LNCAP (cell line): ENCODE data around the gene ACOT6.

Experiments used
- TF ChIP-seq, protein P1 (sequence below): fragments of 450-650 bp; IDR thresholded peaks from 2 replicates; pipeline ENCODE4 v1.5.1; 2017; ENCODE audit warnings: mild to moderate bottlenecking

Gene ACOT6

DNA sequence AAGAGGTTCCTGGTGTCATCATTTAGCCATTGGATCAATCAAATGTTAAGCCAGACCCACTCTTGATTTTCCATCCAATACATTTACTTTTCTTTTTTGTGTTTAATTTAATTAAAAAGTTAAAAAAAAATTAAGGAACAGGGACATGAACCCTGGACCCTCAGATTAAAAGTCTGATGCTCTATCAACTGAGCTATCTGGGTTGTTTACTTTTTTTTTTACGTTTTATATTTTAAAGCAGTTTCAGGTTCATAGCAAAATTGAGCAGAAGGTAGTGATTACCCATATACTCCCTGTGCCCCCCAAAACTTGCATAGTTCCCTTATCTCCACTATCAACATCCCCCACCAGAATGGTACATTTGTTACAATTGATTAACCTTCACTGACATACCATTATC is 23.6 kb upstream of the ACOT6 start:
- TF ChIP-seq, protein P1, sequence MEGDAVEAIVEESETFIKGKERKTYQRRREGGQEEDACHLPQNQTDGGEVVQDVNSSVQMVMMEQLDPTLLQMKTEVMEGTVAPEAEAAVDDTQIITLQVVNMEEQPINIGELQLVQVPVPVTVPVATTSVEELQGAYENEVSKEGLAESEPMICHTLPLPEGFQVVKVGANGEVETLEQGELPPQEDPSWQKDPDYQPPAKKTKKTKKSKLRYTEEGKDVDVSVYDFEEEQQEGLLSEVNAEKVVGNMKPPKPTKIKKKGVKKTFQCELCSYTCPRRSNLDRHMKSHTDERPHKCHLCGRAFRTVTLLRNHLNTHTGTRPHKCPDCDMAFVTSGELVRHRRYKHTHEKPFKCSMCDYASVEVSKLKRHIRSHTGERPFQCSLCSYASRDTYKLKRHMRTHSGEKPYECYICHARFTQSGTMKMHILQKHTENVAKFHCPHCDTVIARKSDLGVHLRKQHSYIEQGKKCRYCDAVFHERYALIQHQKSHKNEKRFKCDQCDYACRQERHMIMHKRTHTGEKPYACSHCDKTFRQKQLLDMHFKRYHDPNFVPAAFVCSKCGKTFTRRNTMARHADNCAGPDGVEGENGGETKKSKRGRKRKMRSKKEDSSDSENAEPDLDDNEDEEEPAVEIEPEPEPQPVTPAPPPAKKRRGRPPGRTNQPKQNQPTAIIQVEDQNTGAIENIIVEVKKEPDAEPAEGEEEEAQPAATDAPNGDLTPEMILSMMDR = no peak

DNA sequence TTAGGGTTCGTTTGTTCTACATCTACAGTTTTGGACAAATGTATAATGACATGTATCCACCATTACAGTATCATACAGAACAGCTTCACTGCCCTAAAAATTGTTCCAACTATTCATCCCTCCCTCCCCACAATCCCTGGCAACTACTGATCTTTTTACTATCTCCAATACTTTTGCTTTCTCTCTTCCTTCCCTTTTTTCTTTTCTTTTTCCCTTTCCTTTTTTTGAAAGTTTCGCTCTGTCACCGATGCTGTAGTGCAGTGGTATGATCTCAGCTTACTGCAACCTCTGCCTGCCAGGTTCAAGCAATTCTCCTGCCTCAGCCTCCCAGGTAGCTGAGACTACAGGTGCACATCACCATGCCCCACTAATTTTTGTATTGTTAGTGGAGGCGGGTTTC is 23.2 kb upstream of the ACOT6 start:
- TF ChIP-seq, protein P1 = no peak

DNA sequence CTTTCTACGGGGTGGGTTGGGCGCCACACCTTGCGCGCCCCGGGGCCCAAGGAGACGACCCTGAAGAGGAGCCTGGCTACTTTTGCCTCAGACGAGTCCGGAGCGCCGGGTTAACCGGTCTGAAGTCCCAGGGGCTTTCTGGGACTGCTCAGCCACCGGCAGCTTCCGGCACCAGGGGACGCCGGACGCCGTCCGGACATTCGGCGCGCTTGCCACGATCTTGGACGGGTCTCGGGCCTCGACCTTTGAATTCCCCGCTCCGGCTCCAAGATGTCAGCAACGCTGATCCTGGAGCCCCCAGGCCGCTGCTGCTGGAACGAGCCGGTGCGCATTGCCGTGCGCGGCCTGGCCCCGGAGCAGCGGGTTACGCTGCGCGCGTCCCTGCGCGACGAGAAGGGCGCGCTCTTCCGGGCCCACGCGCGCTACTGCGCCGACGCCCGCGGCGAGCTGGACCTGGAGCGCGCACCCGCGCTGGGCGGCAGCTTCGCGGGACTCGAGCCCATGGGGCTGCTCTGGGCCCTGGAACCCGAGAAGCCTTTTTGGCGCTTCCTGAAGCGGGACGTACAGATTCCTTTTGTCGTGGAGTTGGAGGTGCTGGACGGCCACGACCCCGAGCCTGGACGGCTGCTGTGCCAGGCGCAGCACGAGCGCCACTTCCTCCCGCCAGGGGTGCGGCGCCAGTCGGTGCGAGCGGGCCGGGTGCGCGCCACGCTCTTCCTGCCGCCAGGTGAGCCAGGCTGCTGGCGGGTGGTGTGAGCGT is 20.4 kb upstream of the ACOT6 start, which contains the start of gene ACOT4:
Gene ACOT4, plus strand, starts transcription at position 184 of the 760 bp plus-strand sequence. Its CDS starts 87 bp downstream, at position 271.
- TF ChIP-seq, protein P1 = no peak

DNA sequence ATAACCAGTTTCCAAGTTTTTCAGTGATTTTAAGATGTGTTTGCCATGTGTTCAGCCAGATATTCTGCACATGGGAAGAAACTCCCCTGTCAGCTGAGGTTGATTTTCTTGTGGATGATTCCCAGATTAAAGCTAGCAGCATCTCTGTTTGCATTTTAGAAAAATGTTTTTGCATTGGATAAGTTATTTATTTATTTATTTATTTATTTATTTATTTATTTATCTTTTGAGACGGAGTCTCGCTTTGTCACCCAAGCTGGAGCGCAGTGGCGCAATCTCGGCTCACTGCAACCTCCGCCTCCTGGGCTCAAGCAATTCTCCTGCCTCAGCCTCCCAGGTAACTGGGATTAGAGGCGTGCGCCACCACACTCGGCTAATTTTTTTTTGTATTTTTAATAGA is 17.8 kb upstream of the ACOT6 start:
- TF ChIP-seq, protein P1 = no peak

DNA sequence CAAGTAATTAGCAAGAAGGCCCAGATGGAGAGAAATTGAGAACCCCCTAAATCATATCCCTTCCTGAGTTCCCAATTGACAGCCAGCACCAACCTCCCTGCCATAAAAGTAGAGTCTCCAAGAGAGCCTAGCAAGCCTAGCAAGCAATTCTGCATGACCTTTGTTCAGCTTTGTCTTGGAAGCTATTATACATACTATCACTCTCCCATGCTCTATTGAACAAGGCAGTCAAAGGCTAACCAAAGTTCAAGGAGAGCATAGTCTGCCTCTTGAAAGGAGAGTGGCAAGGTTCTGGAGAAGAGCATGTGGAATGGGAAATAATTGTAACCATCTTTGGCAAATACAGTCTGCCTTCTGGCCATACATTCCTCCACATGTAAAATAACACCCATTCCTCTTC is 12.8 kb upstream of the ACOT6 start:
- TF ChIP-seq, protein P1 = no peak

DNA sequence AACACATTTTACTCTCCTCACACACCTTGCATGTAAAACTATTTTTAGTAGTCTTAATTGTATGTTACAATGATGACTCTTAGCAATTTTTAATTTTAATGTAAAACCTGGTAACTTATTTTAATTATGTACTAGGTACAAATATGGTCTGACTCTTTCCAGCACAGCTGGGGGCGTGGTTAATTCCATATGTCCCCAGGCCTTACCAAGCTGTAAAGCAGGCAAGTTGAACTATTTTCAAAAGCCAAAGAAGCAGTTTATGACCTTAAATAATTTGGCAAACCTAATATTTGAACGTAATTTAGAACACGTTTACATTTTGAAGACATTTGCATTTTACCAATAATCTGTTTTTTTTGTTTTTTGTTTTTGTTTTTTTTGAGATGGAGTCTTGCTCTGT is 9.3 kb upstream of the ACOT6 start:
- TF ChIP-seq, protein P1 = no peak

DNA sequence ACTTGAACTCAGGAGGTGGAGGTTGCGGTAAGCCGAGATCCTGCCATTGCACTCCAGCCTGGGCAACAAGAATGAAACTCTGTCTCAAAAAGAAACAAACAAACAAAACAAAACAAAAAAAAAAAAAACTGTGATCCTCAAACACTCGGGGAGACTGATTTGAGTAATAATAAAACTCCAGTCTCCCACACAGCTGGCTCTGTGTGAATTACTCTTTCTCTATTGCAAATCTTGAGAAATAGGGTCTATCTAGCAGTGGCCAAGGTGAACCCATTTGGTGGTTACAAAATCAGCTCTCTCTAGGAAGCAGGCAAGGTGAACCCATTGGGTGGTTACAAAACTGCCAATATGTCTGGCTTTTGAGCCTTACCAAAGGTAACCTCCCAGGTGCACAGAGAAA is 6.0 kb upstream of the ACOT6 start:
- TF ChIP-seq, protein P1 = no peak
